Liver (tissue), 3 donors: ENCODE measurements around the gene SLC1A5.

Experiments
- CTCF ChIP-seq: fragments of 150-350 bp; IDR thresholded peaks from 2 replicates; pipeline ENCODE4 v1.5.1; 2017; ENCODE audit warnings: improper control_type of control experiment, low read depth, low read length; ENCODE audit not compliant: missing input control
- EGR1 ChIP-seq, 2 donors: IDR thresholded peaks; 2 replicates each; pipeline ENCODE4 v1.6.1; 2016 to 2018; ENCODE audit warnings: antibody characterized with exemption in 2 of 2, low read depth in 2 of 2
- FOXA1 ChIP-seq: IDR thresholded peaks from 2 replicates; pipeline ENCODE4 v1.6.1; 2016; ENCODE audit warnings: antibody characterized with exemption
- FOXA2 ChIP-seq: IDR thresholded peaks from 2 replicates; pipeline ENCODE4 v1.6.1; 2016; ENCODE audit warnings: antibody characterized with exemption
- HNF4G ChIP-seq: IDR thresholded peaks from 2 replicates; pipeline ENCODE4 v1.6.1; 2016; ENCODE audit warnings: antibody characterized with exemption
- JUND ChIP-seq, 2 donors: IDR thresholded peaks; 2 replicates each; pipeline ENCODE4 v1.6.1; 2016; ENCODE audit warnings: antibody characterized with exemption in 2 of 2
- SP1 ChIP-seq: IDR thresholded peaks from 2 replicates; pipeline ENCODE4 v1.6.1; 2018; ENCODE audit warnings: antibody characterized with exemption, mild to moderate bottlenecking
- ZBTB33 ChIP-seq: IDR thresholded peaks from 2 replicates; pipeline ENCODE4 v1.6.1; 2016; ENCODE audit warnings: antibody characterized with exemption
- TF ChIP-seq, protein P1 (sequence below): IDR thresholded peaks from 2 replicates; pipeline ENCODE4 v1.6.1; 2016; ENCODE audit warnings: antibody characterized with exemption
- donor health status: healthy.
- donor health status: healthy.

- no peak for TF ChIP-seq JUND (IDR thresholded peaks at IDR 0.05)
- TF ChIP-seq CTCF, result no peak
- TF ChIP-seq ZBTB33, result no peak
- TF ChIP-seq, protein P1, sequence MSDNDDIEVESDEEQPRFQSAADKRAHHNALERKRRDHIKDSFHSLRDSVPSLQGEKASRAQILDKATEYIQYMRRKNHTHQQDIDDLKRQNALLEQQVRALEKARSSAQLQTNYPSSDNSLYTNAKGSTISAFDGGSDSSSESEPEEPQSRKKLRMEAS, result no peak
- TF ChIP-seq FOXA1, result no peak
- TF ChIP-seq SP1, result no peak
- no peak for TF ChIP-seq EGR1 (IDR thresholded peaks at IDR 0.05; ENCODE audit: low read depth in 2 of 2)
- no peak for TF ChIP-seq HNF4G
- no peak for TF ChIP-seq FOXA2
Observed at GRCh38 chr19:46725036-46725820, 63.2 kb downstream of the SLC1A5 start.
